ENCODE results near the gene PIMREG. TPM values are rescaled to one million over a fixed set of nuclear protein-coding genes. Genes with fewer than 3 reads are reported as not detected.
A peak's percentile ranks its signal among the peaks of the same experiment; 100 is the strongest.

Gene PIMREG
- total RNA-seq, 1 experiment from 2014 or later: not detected

DNA sequence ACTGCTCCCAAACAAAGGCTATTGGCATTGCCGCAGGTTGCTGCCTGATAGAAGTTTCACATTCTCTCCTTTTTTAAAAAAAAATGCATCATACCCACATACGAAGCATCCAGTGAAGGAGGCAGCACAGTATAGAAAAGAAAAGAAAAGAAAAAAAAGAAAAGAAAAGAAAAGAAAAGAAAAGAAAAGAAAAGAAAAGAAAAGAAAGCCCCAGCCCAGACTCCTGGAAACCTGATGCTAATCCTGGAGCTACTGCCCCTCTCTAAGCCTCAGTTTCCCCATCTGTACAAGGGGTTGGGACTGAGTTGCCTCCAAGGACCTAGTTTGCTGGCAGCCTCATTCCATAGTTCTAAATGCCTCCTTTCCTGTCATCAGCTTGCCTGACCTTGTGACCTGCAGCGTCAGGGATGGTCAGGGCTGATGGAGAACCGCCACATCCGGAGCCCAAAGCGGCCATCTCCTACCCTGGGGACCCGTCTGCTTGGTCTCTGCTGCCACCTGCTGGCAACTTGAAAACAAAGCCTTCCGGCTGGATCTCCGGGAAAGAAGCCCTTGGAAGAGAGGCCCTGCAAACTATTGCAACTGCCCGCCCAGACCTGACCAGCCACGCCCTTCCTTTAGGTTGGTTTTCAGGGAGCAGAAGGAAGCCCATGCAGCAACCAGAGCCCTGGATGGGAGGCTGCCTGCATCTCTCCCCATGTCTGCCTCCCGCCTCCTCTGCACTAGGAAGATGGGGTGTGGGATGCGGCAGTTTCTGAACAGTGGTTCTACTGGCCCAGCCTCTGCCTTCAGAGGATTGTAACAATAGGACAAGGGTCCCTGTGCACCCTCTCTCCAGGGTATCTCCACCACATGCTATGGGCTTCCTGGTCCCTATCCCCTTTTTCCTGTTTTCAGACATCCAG lies 22.3 kb upstream of the PIMREG start:
- Histone ChIP-seq H3K27ac (ENCODE audit: low read length) (no peak overlapping the region), H3K9me3 (ENCODE audit: low read length) (no peaks in the 10 kb centered on the region), H3K4me1 (ENCODE audit: low read length) (no peaks in the 10 kb centered on the region), H4K20me1 (ENCODE audit: insufficient read depth, low read depth, low read length) (no peaks in the 10 kb centered on the region), H3K9me2 (replicated peaks; ENCODE audit: insufficient read depth, low read length) (no peaks in the 10 kb centered on the region), H3K36me3 (ENCODE audit: insufficient read depth, low read length) (no peaks in the 10 kb centered on the region), H3K4me3 (ENCODE audit: low read length) (no peak overlapping the region), H3K79me2 (ENCODE audit: low read length) (no peaks in the 10 kb centered on the region), H3K4me2 (ENCODE audit: low read depth, low read length, poor library complexity, severe bottlenecking) (no peak overlapping the region), H3K27me3 (ENCODE audit: low read length) (no peaks in the 10 kb centered on the region), H2AFZ (ENCODE audit: low read length) (no peak overlapping the region), H3K9ac (ENCODE audit: low read length) (no peak overlapping the region)
- peak; percentile 89 for DNase-seq

DNA sequence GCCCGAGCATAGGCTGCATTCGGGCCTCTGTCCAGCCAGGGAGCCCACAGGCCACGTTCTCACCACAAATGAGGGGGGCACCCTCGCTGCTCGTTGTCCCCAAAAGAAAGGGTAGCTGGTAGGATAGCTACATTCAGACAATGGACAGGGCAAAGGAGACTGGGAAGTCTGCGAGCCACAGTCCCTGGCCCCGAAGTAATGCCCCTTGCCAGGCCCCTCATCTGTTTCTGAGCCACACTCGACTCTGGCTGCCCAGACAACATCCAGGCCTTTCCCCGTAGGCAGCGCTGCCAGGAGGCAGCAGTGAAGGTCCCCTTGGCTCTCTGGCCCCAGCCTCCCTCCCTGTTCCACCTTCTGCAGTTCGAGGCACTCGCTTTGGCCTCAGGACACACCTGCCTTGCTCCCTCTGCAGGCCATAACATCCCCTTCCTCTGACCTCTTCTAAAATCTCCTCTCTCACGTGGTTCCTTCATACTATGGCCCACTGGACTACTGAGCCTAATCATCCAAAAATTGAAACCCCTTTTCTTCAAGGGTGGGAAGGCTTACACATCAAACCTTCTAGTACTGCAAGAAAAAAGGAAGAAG lies 21.5 kb upstream of the PIMREG start:
- Histone ChIP-seq H4K20me1 (ENCODE audit: insufficient read depth, low read depth, low read length) (no peaks in the 10 kb centered on the region), H3K27ac (ENCODE audit: low read length) (no peak overlapping the region), H3K4me3 (ENCODE audit: low read length) (no peak overlapping the region), H3K4me1 (ENCODE audit: low read length) (no peaks in the 10 kb centered on the region), H3K9ac (ENCODE audit: low read length) (no peak overlapping the region), H3K79me2 (ENCODE audit: low read length) (no peaks in the 10 kb centered on the region), H2AFZ (ENCODE audit: low read length) (no peak overlapping the region), H3K27me3 (ENCODE audit: low read length) (no peaks in the 10 kb centered on the region), H3K9me2 (replicated peaks; ENCODE audit: insufficient read depth, low read length) (no peaks in the 10 kb centered on the region), H3K36me3 (ENCODE audit: insufficient read depth, low read length) (no peaks in the 10 kb centered on the region), H3K4me2 (ENCODE audit: low read depth, low read length, poor library complexity, severe bottlenecking) (no peak overlapping the region), H3K9me3 (ENCODE audit: low read length) (no peaks in the 10 kb centered on the region)
- DNase-seq: no peak

DNA sequence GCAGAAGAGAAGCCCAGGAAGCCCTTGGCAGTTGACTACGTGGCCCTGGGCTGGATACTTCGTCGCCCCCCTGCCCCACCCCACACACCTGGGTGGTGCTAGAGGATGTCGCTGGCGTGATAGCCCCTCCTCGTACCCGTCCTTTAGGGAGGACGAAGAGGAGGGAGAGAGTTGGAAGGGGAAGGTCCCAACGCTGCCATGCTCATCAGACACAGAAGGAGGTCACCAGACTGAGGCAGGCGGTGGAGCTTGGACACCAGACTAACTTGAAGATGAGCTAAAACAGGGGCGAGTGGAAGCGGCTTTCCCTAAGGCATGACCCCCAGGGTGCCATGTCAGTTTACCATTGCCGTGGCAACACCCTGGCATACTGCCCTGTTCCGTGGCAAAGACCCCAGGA lies 20.3 kb upstream of the PIMREG start:
- Histone ChIP-seq H3K4me3 (ENCODE audit: low read length) (no peak overlapping the region), H3K27ac (ENCODE audit: low read length) (no peak overlapping the region), H3K4me2 (ENCODE audit: low read depth, low read length, poor library complexity, severe bottlenecking) (no peak overlapping the region), H3K9ac (ENCODE audit: low read length) (no peak overlapping the region), H4K20me1 (ENCODE audit: insufficient read depth, low read depth, low read length) (no peaks in the 10 kb centered on the region), H2AFZ (ENCODE audit: low read length) (no peak overlapping the region), H3K79me2 (ENCODE audit: low read length) (no peaks in the 10 kb centered on the region), H3K36me3 (ENCODE audit: insufficient read depth, low read length) (no peaks in the 10 kb centered on the region), H3K27me3 (ENCODE audit: low read length) (no peaks in the 10 kb centered on the region), H3K9me2 (replicated peaks; ENCODE audit: insufficient read depth, low read length) (no peaks in the 10 kb centered on the region), H3K9me3 (ENCODE audit: low read length) (no peaks in the 10 kb centered on the region), H3K4me1 (ENCODE audit: low read length) (no peaks in the 10 kb centered on the region)
- DNase-seq: no peak

DNA sequence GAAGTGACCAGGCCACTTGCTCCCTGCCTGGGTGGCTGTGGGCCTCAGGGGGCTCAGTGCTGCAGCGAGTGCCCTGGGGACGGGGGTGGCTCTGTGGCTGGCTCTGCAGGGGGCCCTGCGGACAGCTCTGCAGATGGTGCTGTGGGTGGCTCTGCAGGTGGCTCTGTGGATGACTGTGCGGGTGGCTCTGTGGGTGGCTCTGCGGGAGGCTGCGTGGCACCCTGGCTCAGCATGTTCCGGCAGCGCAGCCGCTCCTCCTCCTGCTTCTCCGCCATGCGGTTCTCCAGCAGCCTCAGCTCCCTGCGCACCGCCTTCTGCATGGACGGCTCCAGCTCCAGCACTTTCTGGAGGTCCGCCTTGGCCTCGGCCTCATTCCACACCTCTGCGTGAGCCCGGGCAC lies 18.8 kb upstream of the PIMREG start:
- Histone ChIP-seq H3K79me2 (ENCODE audit: low read length) (no peaks in the 10 kb centered on the region), H3K27ac (ENCODE audit: low read length) (no peak overlapping the region), H3K36me3 (ENCODE audit: insufficient read depth, low read length) (no peaks in the 10 kb centered on the region), H3K4me2 (ENCODE audit: low read depth, low read length, poor library complexity, severe bottlenecking) (no peak overlapping the region), H3K4me3 (ENCODE audit: low read length) (no peak overlapping the region), H2AFZ (ENCODE audit: low read length) (no peak overlapping the region), H3K27me3 (ENCODE audit: low read length) (no peaks in the 10 kb centered on the region), H3K9ac (ENCODE audit: low read length) (no peak overlapping the region), H3K4me1 (ENCODE audit: low read length) (no peaks in the 10 kb centered on the region), H3K9me3 (ENCODE audit: low read length) (no peaks in the 10 kb centered on the region), H4K20me1 (ENCODE audit: insufficient read depth, low read depth, low read length) (no peaks in the 10 kb centered on the region), H3K9me2 (replicated peaks; ENCODE audit: insufficient read depth, low read length) (no peaks in the 10 kb centered on the region)
- DNase-seq: no peak

DNA sequence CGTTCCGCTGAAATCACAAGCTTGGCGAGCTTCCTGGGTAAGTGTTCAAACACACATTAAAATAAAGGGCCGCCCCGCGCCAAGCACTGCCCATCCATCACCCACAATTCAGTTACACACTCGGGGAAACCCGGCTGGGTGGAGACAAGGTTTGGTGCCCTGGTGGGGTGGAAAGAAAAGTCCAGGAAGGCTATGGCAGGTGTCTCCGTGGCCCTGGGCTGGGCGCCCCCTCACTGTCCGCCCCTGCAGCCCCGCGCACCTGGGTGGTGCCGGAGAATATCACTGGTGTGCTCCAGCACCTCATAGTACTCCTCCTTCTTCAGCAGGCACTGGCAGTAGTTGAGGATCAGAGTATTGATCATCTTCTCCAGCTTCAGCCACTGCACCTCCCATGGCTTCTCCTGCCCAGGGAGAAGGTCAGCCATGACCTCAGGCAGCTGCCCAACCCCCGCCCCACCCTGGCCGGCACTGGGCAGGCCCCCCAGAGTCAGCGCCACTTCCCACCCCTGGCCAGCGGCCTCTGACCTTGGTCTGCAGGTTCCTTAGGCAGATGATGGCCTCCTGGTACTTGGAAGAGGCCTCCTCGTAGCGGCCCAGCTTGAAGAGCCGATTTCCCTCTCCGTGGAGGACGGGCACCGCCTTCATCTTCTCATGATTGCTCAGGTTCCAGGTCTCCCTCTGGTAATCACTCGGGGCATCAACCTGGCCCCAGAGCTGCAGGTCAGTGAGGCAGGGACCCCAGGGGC lies 17.7 kb upstream of the PIMREG start:
- Histone ChIP-seq H3K79me2 (ENCODE audit: low read length) (no peaks in the 10 kb centered on the region), H3K9ac (ENCODE audit: low read length) (no peak overlapping the region), H2AFZ (ENCODE audit: low read length) (no peak overlapping the region), H3K27ac (ENCODE audit: low read length) (no peak overlapping the region), H3K9me2 (replicated peaks; ENCODE audit: insufficient read depth, low read length) (no peaks in the 10 kb centered on the region), H3K36me3 (ENCODE audit: insufficient read depth, low read length) (0 out of 2 replicates have a peak, but pooled peaks cover under 1% of the 10 kb centered on the region), H3K27me3 (ENCODE audit: low read length) (no peaks in the 10 kb centered on the region), H3K4me1 (ENCODE audit: low read length) (no peaks in the 10 kb centered on the region), H4K20me1 (ENCODE audit: insufficient read depth, low read depth, low read length) (no peaks in the 10 kb centered on the region), H3K4me2 (ENCODE audit: low read depth, low read length, poor library complexity, severe bottlenecking) (no peak overlapping the region), H3K4me3 (ENCODE audit: low read length) (no peak overlapping the region), H3K9me3 (ENCODE audit: low read length) (peaks cover 2% of the 10 kb centered on the region; the same call in 1 of the 2 replicates)
- no peak for DNase-seq

DNA sequence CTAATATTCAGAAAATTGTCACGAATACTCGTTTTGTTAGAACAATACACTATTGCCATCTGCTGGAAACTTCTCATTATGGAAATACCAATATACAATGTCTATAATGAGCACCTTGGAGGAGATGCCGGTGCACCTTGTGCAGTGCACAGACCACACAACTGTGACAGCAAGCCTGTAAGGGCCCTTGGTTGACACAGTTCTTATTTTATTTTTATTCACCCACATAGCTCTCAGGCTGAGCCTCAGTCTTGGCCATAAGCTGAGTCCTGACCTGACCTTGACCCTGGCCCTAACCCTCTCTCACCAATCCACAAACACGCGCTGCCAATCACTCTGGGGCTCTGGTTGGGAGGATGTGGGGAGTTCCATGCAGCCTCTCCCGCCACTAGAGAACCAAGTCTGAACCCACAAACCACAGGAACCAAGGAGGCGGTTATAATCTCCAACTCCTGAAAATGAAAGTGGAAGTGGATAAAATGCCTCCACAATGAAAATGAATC lies 16.9 kb upstream of the PIMREG start:
- Histone ChIP-seq H3K27me3 (ENCODE audit: low read length) (no peaks in the 10 kb centered on the region), H3K9ac (ENCODE audit: low read length) (no peak overlapping the region), H3K4me1 (ENCODE audit: low read length) (no peaks in the 10 kb centered on the region), H3K4me3 (ENCODE audit: low read length) (no peak overlapping the region), H3K36me3 (ENCODE audit: insufficient read depth, low read length) (0 out of 2 replicates have a peak, but pooled peaks cover 3% of the 10 kb centered on the region), H3K27ac (ENCODE audit: low read length) (no peak overlapping the region), H3K79me2 (ENCODE audit: low read length) (no peaks in the 10 kb centered on the region), H3K9me3 (ENCODE audit: low read length) (peaks cover 2% of the 10 kb centered on the region; the same call in 1 of the 2 replicates), H3K4me2 (ENCODE audit: low read depth, low read length, poor library complexity, severe bottlenecking) (no peak overlapping the region), H2AFZ (ENCODE audit: low read length) (no peak overlapping the region), H4K20me1 (ENCODE audit: insufficient read depth, low read depth, low read length) (no peaks in the 10 kb centered on the region), H3K9me2 (replicated peaks; ENCODE audit: insufficient read depth, low read length) (no peaks in the 10 kb centered on the region)
- no peak for DNase-seq

DNA sequence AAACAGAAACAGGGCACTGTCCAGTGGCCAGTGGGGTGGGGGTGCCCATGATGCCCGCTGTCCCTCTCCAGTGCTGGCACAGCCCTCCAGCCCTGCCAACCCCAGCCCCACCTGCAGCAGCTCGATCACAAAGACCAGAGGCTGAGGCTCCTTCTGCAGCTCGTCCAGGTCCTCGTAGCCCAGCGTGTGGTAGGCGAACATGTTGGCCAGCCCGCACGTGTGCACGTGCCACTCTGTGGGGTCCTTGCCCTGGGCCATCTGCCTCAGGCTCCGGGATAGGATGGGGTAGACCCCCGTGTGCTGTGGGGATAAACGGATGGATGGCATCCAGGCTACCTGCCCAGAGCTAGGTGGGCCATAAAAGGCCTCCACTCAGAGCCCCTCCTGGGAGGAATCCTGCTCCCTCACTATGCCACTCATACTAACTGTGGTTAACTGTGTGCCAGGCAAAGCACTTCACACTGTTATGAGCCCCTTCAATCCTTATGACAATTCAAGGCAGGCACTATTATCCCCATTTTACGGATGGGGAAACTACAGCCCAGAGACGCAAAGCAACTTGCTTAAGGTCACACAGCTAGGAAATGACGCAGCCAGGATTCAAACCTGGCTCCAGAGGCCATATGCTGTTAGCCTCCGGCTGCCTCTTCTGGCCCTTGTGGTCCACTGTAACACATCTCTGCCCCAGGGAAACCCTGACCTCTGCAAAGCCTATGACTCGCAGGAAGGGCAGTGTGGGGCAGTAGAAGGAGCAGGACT lies 15.9 kb upstream of the PIMREG start:
- no peak for DNase-seq
- no peak overlapping the region for H3K9ac ChIP-seq (ENCODE audit: low read length)
- H2AFZ ChIP-seq (ENCODE audit: low read length): no peak overlapping the region
- peaks cover 2% of the 10 kb centered on the region; the same call in 1 of the 2 replicates for H3K9me3 ChIP-seq (ENCODE audit: low read length)
- no peaks in the 10 kb centered on the region for H4K20me1 ChIP-seq (ENCODE audit: insufficient read depth, low read depth, low read length)
- no peak overlapping the region for H3K4me3 ChIP-seq (ENCODE audit: low read length)
- no peak overlapping the region for H3K27ac ChIP-seq (ENCODE audit: low read length)
- no peaks in the 10 kb centered on the region for H3K79me2 ChIP-seq (ENCODE audit: low read length)
- H3K9me2 ChIP-seq (replicated peaks; ENCODE audit: insufficient read depth, low read length): no peaks in the 10 kb centered on the region
- H3K4me1 ChIP-seq (ENCODE audit: low read length): no peaks in the 10 kb centered on the region
- H3K36me3 ChIP-seq (ENCODE audit: insufficient read depth, low read length): 0 out of 2 replicates have a peak, but pooled peaks cover 3% of the 10 kb centered on the region
- H3K27me3 ChIP-seq (ENCODE audit: low read length): no peaks in the 10 kb centered on the region
- no peak overlapping the region for H3K4me2 ChIP-seq (ENCODE audit: low read depth, low read length, poor library complexity, severe bottlenecking)

Measured in Karpas-422 (cell line).